Measurements from ENCODE around the gene SPATA2L. TPM values are rescaled to one million over a fixed set of nuclear protein-coding genes. Genes with fewer than 3 reads are reported as not detected.

Gene SPATA2L
- total and polyA plus RNA-seq, 10 of the 15 experiments (the other 5 are each of a cell fraction or from before 2014, with no cell fraction given), result 0.20 to 6.9 (median 3.9) TPM; not detected in 1

DNA sequence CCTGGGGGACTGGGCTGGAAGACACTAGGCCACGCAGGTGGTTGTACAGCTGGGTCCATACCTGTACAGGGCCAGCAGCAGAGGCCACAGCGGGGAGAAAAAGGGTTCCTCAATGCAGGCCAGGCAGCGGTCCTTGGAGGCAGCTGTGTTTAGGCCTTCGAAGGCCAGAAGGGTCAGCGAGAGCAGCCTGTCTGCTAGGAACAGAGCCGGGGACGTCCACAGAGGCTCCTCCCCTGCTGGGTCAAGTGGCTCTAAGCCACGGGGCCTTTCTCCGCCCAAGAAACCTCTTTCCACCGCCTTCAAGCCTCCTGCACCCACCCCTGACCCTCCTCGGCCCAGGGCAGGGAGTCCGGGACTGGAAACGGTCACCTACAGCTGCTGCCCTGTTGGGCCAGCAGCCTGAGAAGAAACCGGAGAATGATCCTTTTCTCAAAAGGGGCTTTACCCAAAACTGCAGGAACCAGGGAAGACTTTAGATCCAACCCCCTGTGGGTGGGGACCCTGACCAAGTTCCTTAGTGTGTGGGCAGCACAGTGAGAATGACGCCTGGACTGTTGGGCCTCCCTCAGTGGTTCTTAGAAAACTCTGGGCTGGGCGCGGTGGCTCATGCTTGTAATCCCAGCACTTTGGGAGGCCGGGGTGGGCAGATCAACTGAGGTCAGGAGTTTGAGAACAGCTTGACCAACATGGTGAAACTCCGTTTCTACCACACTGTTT lies 8.4 kb upstream of the SPATA2L start (continued):
- TF ChIP-seq, protein P1, sequence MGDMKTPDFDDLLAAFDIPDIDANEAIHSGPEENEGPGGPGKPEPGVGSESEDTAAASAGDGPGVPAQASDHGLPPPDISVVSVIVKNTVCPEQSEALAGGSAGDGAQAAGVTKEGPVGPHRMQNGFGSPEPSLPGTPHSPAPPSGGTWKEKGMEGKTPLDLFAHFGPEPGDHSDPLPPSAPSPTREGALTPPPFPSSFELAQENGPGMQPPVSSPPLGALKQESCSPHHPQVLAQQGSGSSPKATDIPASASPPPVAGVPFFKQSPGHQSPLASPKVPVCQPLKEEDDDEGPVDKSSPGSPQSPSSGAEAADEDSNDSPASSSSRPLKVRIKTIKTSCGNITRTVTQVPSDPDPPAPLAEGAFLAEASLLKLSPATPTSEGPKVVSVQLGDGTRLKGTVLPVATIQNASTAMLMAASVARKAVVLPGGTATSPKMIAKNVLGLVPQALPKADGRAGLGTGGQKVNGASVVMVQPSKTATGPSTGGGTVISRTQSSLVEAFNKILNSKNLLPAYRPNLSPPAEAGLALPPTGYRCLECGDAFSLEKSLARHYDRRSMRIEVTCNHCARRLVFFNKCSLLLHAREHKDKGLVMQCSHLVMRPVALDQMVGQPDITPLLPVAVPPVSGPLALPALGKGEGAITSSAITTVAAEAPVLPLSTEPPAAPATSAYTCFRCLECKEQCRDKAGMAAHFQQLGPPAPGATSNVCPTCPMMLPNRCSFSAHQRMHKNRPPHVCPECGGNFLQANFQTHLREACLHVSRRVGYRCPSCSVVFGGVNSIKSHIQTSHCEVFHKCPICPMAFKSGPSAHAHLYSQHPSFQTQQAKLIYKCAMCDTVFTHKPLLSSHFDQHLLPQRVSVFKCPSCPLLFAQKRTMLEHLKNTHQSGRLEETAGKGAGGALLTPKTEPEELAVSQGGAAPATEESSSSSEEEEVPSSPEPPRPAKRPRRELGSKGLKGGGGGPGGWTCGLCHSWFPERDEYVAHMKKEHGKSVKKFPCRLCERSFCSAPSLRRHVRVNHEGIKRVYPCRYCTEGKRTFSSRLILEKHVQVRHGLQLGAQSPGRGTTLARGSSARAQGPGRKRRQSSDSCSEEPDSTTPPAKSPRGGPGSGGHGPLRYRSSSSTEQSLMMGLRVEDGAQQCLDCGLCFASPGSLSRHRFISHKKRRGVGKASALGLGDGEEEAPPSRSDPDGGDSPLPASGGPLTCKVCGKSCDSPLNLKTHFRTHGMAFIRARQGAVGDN (IDR thresholded peaks at IDR 0.05), result no peak
- TF ChIP-seq IRF4 (IDR thresholded peaks at IDR 0.05; ENCODE audit: low read depth, low read length), result no peak
- TF ChIP-seq SUZ12 (IDR thresholded peaks at IDR 0.05; ENCODE audit: unreplicated experiment), result no peak
- TF ChIP-seq POLR2AphosphoS2 (IDR thresholded peaks at IDR 0.05; ENCODE audit: low read depth, low read length), result no peak
- TF ChIP-seq CHD4 (IDR thresholded peaks at IDR 0.05), result no peak
- no peak for TF ChIP-seq CHD2 (IDR thresholded peaks at IDR 0.05; ENCODE audit: borderline replicate concordance, low read depth, low read length)
- TF ChIP-seq SMAD5 (IDR thresholded peaks at IDR 0.05; ENCODE audit: low read depth), result no peak
- no peak for TF ChIP-seq ASH2L (IDR thresholded peaks at IDR 0.05; ENCODE audit: borderline replicate concordance, low read depth)
- no peak for TF ChIP-seq NFIC (IDR thresholded peaks at IDR 0.05; ENCODE audit: low read depth, low read length)
